Renal cortical epithelial cell (primary cell): ENCODE data around the gene ZNF445. TPM values are rescaled to one million over a fixed set of nuclear protein-coding genes. Genes with fewer than 3 reads are reported as not detected.
"Not testable (repeated sequence)": the region's sequence is repeated elsewhere in the genome, so short reads cannot be mapped to it uniquely, and the experiment has no call there.

ENCODE experiments used
- DNase-seq: peaks from one replicate; pipeline ENCODE4 v3.0.0-alpha.2; 2011; ENCODE audit warnings: low read depth
- total RNA-seq: library from RNA; depleted of rRNA; stranded (reverse); fragments of >200 nt; gene quantifications from 2 replicates; pipeline ENCODE4 v1.2.3, GENCODE V29; 2014

ZNF445 gene
- total RNA-seq, 1 donor from 2014 or later, result 17.9 TPM

DNA sequence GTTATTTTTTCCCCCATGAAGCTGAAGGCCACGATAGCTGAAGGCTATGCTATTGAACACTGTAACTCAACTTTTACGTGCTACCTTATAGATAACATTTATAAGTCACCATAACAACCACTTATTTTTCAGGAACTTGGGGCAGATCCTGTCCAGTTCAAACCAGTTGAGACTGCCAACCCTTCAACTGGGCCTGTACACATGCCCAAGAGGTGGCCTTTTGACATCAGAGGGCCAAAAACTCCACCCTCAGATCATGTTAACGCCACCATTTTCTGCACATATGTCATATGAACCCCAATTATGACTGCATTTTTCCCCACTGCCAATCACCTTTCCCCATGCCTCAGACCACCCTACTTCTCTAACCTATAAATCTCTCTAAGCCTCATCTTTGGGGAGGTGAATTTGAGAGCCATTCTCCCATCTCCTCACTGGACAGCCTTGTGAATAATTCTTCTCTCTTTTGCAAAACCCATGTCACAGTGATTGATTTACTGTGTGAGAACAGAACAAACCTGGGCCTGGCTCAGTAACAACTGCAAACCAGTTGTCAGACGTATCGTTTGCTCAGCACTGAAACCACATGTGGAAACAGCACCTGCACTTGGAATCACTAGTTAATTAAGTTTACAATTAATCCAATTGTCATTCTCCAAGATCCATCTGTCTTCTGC lies 42.5 kb downstream of the ZNF445 start:
- DNase-seq, result no peak

DNA sequence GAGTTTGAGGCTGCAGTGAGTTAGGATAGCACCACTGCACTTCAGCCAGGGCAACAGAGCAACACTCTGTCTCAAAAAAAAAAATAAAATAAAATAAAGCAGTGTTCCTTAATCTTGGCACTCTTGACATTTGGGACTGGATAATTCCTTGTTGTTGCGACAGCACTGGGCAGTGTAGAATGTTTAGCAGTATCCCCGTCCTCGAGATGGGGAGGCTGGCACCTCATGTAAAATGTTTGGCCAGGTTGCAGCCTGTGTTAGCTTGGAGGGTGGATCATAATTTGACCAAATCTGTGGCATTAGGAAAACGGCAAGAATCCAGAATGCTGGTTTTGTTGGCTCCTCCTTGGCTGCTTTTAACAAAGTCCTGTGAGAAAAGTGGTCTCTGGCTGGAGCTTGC lies 47.0 kb downstream of the ZNF445 start:
- DNase-seq, result no peak

DNA sequence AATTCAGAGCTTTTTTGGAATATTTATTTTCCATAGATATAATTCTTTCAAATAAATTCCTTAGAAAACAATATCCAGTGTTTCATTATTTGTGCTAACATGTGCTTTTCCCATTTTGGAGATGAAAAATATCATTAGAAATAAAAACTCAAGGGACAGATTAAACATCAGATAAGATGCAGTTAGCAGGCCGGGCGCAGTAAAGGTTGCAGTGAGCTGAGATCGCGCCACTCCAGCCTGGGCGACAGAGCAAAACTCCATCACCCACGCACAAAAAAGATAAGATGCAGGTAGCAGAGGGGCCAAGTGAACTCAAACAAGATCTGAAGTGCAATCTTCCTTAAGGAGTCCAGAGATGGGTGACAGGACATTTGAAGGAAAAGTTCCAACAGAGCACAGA lies 48.0 kb downstream of the ZNF445 start:
- no peak for DNase-seq

DNA sequence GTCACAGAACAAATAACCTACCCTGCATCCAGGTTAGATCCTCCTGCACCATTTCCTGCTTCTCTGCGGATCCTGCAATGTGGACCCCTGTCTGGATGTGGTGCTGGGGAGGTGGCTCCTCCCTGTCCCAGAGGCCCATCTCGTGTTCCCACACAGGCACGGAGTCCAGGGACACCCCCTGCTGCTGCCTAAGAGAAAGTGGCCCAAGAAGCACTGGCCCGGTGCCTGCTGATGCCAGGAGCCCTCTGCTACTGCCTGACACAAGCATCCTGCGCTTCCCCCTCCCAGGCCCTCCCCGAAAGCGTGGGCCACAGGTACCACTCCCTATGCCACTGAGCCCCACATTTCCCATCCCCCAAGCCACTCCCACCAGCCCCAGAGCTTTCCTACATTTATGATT lies 48.6 kb downstream of the ZNF445 start:
- no peak for DNase-seq

DNA sequence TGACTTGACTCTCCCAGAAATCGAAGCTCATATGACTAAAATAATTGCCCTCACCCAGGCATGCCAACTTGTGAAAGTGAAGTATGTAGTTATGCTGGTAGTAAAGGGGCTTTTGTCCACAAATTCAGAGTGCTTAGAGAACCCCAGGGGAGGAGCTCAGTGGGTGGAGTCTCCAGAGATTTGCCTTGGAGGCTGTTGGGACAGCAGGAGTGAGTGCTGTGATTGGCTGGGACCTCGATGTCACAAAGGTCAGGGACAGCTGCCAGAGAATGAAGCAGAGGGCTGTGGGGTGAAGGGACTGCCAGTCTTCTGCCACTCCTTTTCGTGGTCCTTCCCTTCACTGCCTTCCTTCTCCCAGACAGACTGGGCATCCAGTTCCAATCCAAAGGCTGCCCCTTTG lies 49.8 kb downstream of the ZNF445 start:
- no peak for DNase-seq

DNA sequence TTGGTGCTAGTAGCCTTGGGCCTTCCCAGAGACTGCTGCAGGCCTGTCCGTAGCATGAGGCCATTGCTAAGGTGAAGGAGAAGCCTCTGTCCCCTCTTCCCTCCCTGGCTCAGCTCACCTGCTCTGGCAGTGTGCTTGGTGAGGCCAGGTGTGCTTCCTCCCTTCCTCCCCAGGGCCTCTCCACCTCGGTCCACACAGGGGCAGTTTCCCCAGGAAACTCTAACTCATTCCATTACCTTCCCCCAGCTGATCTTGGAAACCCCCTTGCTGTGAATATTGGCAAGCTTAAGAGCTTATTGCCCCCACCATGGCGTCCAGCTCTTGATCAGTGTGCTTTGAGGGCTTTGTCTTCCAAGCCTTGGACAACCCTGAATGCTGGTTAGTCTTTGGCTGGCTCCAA lies 52.7 kb downstream of the ZNF445 start:
- DNase-seq, result no peak

DNA sequence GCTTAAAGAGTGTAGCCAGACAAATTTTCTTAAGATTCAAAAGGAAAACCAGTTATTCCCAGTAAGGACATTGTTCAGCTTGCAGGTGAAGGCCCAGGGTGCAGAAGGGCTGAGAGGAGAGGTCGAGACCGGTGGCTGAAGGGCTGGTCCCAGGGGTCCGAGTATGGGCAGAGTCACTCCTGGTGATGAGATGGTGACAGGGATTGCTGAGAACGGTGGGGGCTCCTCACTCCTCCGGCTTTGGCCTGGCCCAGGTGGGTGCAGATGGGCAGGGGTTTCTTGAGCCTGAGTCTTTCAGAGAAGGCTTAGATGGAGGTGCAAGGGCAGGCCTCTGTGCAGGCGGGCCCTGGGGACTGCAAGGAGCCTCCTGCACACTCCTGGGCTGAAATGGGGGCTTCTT lies 56.2 kb downstream of the ZNF445 start:
- no peak for DNase-seq

DNA sequence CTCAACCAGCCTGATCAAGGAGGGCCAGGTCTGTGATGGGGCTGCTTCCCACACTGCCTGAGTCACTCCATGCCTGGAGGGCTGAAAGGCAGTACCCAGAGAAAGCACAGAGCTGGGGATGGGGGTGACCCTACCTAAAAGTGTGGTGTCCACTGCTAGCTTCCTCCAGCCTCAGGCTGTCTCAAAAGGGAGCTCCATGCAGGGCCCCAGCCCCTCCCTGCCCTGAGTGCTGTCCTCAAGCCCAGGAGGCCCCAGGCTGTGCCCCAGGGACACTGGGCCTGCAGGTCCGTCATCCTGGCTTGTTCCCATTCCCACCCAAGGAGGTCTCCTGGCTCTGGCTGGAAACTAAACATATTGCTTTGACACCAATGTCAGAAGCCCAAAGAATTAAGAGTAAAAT lies 56.8 kb downstream of the ZNF445 start:
- no peak for DNase-seq

DNA sequence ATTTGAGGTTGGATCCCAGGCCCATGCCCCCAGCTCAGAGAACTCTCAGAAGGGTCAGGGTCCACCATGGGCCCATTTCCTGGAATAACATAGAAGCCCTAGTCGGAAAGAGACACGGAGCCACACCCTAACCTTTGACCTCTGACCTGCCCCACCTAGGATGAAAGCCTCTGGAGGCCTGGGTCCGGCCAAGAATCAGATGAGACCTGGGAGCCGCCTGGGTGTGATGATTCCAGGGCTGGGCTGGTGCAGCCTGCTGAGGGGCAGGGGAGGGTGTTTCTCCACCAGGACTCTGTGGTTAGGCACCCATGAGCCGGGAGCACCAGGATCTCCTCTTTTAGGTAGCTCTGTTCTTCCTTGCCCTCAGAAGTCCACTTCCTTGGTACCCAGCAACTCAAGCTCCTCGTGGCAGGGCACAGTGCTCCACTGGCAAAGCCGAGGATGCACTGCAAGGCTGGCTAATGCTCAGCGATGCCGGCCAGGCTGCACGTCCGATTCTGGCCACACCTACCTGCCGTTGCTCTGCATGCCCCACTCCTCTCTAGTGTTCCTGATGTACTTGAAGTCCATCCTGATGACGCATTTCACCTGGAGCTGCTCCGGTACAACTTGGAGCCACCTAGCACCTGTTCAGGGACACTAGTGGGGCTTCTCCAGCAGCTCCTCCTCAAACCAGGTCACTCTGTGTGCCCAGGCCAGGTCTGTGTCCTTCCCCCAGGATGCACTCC lies 57.4 kb downstream of the ZNF445 start:
- DNase-seq, result no peak

DNA sequence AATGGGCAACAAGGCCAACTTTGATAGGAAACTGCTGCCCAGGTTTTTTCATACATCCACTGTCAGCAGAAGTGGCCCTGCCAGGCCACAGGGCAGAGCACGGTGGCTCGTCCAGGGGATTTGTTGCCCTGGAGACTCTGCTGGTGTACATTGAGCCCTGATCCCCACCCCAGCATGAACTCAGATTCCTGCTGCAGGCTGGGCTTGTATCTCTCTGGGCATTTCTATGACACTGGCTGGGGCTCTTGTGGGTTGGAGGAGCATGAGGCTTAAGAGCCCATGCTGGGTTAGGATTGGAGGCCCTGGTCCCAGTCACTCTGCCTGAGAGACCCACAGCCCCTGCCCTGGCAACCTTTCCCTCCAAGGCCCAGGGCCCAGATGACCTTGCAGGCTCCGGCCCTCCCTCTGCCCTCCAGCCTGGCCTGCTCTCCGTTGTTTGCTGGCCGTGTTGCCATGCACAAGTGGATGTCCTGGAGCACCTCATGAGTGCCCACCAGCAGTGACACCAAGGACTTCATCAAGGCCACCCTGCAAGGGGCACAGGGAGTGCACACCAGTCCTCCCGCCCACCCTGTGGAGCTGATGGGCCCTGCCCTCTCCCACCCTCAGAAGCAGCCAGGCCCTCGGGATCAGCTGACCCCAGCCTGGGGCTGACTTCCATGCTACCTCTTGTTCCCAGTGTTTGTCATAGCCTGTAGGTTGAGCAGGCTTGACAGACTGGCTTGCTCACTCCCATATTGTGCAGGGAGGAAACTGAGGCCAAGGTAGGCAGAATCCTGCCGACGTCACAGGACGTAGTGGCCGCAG lies 58.2 kb downstream of the ZNF445 start:
- no peak for DNase-seq

DNA sequence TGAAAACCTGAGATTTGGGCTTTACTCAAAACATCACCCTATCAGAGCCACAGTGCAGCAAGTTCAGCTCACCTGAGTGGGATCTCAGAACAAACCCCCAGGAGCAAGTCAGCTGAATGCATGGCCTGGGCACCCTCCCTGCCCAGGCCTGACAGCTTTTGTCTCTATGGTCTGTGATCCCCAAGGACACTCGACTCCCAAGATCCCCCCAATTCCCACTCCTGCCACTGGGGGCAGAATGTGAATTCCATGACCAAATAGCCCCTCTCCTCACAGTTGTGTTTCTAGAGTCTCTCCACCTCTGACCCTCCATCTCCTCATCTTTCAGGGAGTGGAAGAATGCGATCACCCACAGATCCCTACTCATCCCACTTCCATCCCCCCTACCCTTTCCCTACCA lies 58.9 kb downstream of the ZNF445 start:
- DNase-seq, result no peak

DNA sequence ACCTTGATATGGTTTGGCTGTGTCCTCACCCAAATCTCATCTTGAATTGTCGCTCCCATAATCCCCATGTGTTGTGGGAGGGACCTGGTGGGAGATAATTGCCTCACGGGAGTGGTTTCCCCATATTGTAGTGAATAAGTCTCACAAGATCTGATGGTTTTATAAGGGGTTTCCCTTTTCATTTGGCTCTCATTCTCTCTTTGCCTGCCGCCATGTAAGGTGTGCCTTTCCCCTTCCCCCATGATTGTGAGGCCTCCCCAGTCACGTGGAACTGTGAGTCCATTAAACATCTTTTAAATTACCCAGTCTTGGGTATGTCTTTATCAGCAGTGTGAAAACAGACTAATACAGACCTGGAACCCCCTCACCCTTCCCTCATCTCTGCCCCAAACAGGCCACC lies 59.4 kb downstream of the ZNF445 start:
- DNase-seq, result not testable (repeated sequence)

DNA sequence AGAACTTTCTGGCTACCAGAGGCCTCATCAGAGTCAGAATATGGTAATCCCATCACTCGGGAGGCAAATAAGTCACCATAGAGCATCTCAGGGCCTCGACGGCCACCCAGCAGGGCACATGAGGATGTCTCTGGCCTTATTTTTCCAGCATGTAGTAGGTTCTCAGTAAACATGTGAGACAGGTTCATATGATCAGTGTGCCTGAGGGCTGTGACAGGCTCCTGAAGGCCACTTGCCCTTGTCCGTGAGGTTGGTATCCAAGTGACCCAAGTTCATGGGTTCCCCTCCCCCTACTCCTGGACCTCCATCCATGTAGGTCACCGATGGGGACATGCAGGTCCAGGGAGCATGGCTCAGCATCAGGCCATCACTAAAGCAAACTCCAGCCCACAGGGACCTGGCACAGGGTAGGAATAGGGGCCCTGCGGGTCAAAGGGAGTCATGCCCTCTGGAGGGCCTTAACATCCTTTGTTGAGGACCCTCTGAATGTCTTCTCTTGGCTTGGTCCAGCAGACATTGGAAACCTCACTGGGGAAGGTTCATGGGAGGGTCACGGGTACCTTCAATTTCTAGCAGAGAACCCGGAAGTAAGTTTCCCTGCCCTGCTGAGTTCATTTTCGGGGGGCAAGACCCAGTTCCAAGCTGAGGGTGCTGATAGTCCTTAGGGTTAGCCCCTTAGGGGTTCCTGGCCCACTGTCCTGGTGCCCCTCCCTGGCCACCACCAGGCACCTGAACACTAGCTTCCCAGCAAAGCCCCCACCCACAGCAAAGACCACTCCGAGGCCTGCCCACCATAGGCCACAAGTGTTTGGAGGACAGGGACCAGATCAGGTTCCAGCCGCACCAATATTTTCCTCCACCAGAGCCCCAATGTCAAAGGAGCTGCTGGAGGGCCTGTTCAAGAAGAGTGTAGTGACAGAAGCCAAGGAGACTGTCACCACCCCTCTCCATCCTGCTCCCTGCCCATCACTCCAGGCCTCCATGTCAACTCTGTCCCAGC lies 61.1 kb downstream of the ZNF445 start:
- no peak for DNase-seq

DNA sequence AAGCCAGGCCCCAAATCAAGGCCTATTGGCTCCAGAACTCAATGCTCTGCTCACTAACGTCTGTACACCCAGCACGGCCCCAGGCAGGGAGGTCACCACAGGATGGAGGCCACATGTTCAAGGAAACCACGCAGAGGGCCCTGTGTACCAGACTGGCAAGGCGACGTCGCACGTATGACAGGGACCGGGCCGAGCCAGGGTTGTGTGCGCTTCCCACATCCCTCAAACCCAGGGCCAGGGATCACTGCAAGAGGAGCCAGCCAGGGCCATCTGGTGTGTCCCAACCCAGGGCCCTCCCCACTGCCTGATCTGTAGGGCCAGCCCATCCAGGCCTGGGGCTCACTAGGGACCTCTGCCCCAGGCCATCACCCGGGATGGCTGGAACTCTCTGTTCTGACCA lies 62.0 kb downstream of the ZNF445 start:
- DNase-seq, result no peak

DNA sequence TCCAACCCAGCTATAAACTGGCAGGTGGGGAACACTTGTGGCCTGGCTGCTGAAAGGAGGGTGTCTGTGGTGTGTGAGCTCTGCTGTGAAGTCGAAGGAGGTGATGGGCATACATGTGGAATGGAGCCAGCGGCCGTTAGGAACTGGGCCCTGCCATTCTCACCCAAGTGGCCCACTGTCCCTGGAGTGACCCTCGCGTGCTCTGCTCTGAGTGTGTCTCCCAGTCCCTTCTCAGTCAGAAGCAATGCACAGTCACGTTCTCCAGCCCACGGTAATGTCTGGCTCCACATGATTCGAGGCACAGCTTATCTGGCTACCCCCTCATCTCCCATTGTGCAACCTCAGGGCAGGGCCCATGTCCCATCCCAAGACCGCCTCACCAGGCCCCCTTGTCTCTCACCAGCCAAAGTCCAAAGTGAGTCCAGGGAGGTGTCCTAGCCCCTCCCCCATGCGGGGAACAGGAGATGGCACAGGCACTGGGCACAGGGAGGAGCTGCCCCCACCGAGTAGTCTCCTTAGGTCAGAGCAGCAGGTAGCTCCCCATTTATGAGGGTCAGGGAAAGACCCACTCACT lies 62.9 kb downstream of the ZNF445 start:
- DNase-seq, result no peak

DNA sequence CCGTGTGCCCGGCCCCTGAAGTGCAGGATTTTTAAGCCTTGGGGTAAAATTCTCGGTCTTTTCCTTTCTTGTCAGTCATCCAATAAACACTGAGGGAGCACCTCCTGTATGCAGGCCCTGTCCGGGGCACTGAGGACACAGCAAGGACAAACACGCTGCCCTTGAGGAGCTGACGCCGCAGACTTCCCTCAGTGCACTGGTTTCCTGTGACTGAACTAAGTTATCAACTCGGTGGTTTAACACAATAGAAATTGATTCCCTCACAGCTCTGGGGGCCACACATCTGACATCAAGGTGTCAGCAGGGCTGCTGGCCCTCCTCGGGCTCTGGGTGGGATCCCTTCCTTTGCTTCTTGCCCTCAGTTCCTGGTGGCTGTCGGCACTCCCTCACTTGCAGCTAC lies 65.1 kb downstream of the ZNF445 start:
- no peak for DNase-seq

DNA sequence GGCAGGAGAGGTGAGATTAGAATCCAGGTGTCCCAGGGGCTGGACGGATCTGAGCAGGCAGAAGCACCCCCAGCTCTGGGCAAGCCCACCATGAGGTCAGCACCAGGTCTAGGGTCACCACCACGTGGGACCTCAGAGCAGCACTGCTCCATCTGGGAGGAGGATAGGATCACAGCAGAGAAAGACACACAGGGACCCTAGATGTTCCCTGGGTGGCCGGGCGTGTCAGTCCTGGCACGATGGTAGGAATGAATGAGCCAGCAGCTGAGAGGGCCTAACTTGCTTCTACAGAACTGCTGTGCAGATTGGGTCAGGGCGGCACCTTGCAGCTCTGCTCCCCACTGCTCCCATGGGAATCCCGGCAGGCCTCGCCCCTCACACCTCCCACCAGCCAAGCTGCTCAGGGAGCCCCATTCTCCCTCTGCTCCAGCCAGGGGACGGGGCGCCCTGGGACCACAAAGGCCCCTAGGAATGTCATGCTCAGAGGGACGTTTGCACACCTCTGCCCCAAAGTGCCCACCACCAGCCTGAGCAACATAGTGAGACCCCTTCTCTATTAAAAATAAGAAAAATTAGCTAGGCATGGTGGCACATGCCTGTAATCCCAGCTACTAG lies 66.3 kb downstream of the ZNF445 start:
- no peak for DNase-seq

DNA sequence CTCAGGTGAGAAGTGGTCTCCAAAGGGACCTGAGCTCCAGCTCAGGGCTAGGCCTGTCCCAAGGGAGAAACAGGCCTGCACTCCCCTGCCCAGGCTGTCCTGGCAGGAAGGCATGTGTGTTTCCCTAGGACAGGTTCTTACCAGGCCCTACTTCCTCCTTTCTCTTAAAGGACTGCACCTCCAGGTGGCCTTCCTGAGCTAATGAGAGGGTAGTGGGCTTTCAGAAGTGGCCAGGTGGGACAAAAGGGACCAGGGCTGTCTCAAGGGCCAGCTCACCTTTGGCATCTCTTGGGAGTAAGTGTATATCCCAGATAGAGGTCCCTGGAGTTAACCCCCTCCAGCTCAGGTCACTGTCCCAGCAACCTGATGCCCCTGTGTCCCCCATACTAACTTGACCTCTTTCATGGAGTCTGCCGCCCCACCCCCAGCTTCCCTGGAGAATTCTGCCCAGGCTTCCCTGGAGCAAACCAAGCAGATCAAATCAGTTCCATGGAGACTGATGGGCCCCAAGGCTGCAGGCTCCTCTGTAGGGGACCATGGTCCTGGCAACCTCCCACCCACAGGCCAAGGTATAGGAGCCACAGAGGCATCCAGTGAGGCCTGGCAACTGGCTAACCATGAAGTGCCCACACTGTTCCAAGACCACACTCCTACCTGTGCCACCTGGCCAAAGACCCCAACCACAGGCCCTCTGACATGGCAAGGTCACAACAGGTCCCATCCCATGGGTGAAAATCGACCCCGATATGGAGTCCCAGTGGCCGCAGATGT lies 67.6 kb downstream of the ZNF445 start:
- no peak for DNase-seq

DNA sequence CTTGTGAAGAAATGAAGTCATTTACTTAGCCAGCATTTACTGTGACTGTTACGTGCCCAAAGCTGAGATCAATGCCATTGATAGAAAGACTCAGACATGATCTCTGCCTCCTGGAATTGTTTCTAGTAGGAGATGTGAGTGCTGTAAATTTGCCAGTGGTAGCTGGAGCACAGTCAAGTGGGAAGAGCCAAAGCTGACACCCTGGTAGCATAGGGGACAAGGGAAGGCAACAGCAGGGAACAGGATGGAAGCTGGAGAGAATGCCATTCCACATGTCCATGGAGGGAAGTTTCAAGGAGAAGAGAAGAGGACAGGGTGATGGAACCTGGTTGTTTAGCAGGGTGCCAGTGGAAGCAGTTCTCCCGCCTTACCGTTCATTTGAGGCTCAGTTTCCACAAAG lies 74.9 kb downstream of the ZNF445 start:
- no peak for DNase-seq

DNA sequence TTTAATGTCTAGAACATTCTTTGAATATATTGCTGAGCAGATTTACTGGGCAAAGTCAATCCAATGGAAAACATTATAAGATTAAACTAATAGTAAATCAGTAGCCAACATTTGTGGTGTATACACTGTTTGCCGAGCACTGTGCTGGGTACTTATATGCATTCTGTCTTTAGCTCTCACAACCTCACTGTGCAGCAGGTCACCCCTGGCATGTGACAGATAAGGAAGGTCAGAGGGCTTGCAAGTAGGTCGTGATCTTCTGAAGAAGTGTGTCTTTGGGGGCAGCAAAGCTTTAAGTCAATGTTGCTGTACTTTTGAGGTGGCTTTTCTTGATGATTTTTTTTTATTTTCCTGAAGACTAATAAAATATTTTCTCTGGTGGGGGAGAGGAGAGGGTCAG lies 76.7 kb downstream of the ZNF445 start:
- DNase-seq, result no peak
